Measurements from ENCODE around the gene TLCD3B. TPM values are rescaled to one million over a fixed set of nuclear protein-coding genes. Genes with fewer than 3 reads are reported as not detected.

TLCD3B gene
- total and polyA plus RNA-seq, 9 of the 15 experiments (the other 6 are each of a cell fraction or from before 2014, with no cell fraction given): 0.10 to 0.52 (median 0.23) TPM; not detected in 4

GRCh38 chr16:30000735-30001631, 30.1 kb downstream of the TLCD3B start:
- intact Hi-C loops (cut with micrococcal nuclease) (no loop called here), in situ Hi-C loops (cut with MboI) (no loop called here)
- H3K9ac ChIP-seq (ENCODE audit: insufficient read depth in 1 of 2, low read depth in 2 of 2, low read length in 2 of 2): no peak overlapping the region; a peak in 1 of 4 replicates
- 0 out of 2 replicates have a peak, but pooled peaks cover 5% of the 10 kb centered on the region for H4K20me1 ChIP-seq (replicated peaks; ENCODE audit: control insufficient read depth, insufficient read depth, low read length)
- no peak overlapping the region for H3K4me3 ChIP-seq
- DNase-seq (ENCODE audit: extremely low read depth in 1 of 4, low spot score in 3 of 4) (no peak), ATAC-seq (no peak), FAIRE-seq (no peak)
- H3K27ac ChIP-seq (ENCODE audit: extremely low read depth, low read depth, low read length): no peak overlapping the region
- H2AFZ ChIP-seq (ENCODE audit: low read depth, low read length): no peak overlapping the region
- no peaks in the 10 kb centered on the region for H3K9me3 ChIP-seq (replicated peaks; ENCODE audit: control insufficient read depth, insufficient read depth, low read depth, low read length)
- peaks cover 7 to 52% of the 10 kb centered on the region in 2 experiments; a peak in 4 of 5 replicates for H3K4me1 ChIP-seq (replicated peaks in 1 of 2; ENCODE audit: control insufficient read depth in 2 of 2, insufficient read depth in 2 of 2, low read length in 2 of 2)
- ChIA-PET POLR2A (no interaction called here), CTCF (ENCODE audit: low intra/inter-chr PET ratio) (no interaction called here)
- H3K9me1 ChIP-seq (ENCODE audit: control insufficient read depth, insufficient read depth, low read length): no peaks in the 10 kb centered on the region
- no TSS peak for BruUV-seq (replicated peaks)
- no peaks in the 10 kb centered on the region for H3K27me3 ChIP-seq (ENCODE audit: control insufficient read depth in 2 of 2, insufficient read depth in 2 of 2, low read length in 2 of 2)
- H3K79me2 ChIP-seq (ENCODE audit: control insufficient read depth, insufficient read depth, low read length): peaks cover 12% of the 10 kb centered on the region
- WGBS (ENCODE audit: insufficient coverage, low coverage, missing lambda C conversion rate): 88% methylated on average over 21 of the region's 33 CpGs
- H3K36me3 ChIP-seq (ENCODE audit: control insufficient read depth, insufficient read depth, low read length): peaks cover 31% of the 10 kb centered on the region; the same call in 2 of the 3 replicates
- TF ChIP-seq POLR2G (IDR thresholded peaks at IDR 0.05; ENCODE audit: low read depth, low read length) (peak; percentile 28), CTCFL (IDR thresholded peaks at IDR 0.05; ENCODE audit: borderline replicate concordance, insufficient read depth, low read depth, low read length, poor library complexity, severe bottlenecking) (peak; percentile 46), FOS (IDR thresholded peaks at IDR 0.05; ENCODE audit: extremely low read depth, insufficient read length) (no peak), CTCF (IDR thresholded peaks at IDR 0.05 in 2 of 3, conservative IDR thresholded peaks at IDR 0.05 in 1 of 3; ENCODE audit: insufficient read depth in 2 of 3, low read depth in 1 of 3, low read length in 3 of 3) (peak in 2 of 3 experiments; percentile 9 to 27; a peak in 1 of 6 replicates)
- no peak overlapping the region for H3K4me2 ChIP-seq (ENCODE audit: insufficient read depth, low read length)

Data from K562 (cell line).